GM19395 (cell line): ENCODE data around the gene ARMC12.

Source experiments
- ATAC-seq: cut with Tn5 transposase; IDR thresholded peaks from one replicate; pipeline ENCODE4 v1.9.1; 2021; ENCODE audit warnings: mild to moderate bottlenecking, moderate library complexity; ENCODE audit not compliant: unreplicated experiment

Gene ARMC12

GRCh38 chr6:35774116-35774794 lies 37.4 kb downstream of the ARMC12 start:
- ATAC-seq, result no peak

- no peak for ATAC-seq
Measured at GRCh38 chr6:35775031-35775430, 38.2 kb downstream of the ARMC12 start.

- no peak for ATAC-seq
Measured at GRCh38 chr6:35776364-35777215, 39.8 kb downstream of the ARMC12 start, which contains the start of gene CLPSL2. TSS of gene CLPSL2 (plus strand) at chr6:35776598. CDS start at chr6:35776619, 21 bp downstream.

- ATAC-seq, result no peak
Measured at GRCh38 chr6:35777356-35778102, 40.7 kb downstream of the ARMC12 start.

GRCh38 chr6:35778437-35778836 lies 41.6 kb downstream of the ARMC12 start:
- ATAC-seq, result no peak

GRCh38 chr6:35780719-35781118 lies 43.9 kb downstream of the ARMC12 start, which contains the start of gene CLPSL1:
TSS of gene CLPSL1 (plus strand) at chr6:35781019. CDS start at chr6:35781111, 92 bp downstream.
- ATAC-seq, result no peak

GRCh38 chr6:35781290-35781689 lies 44.5 kb downstream of the ARMC12 start:
- ATAC-seq, result no peak

GRCh38 chr6:35782424-35782823 lies 45.6 kb downstream of the ARMC12 start:
- ATAC-seq, result no peak

GRCh38 chr6:35784200-35784599 lies 47.4 kb downstream of the ARMC12 start:
- no peak for ATAC-seq

GRCh38 chr6:35786272-35786671 lies 49.4 kb downstream of the ARMC12 start:
- no peak for ATAC-seq

GRCh38 chr6:35786810-35787209 lies 50.0 kb downstream of the ARMC12 start:
- ATAC-seq, result no peak

- ATAC-seq, result no peak
Measured at GRCh38 chr6:35787266-35788218, 50.7 kb downstream of the ARMC12 start.

GRCh38 chr6:35788423-35788982 lies 51.7 kb downstream of the ARMC12 start:
- no peak for ATAC-seq

GRCh38 chr6:35790683-35791082 lies 53.9 kb downstream of the ARMC12 start:
- ATAC-seq, result no peak

- ATAC-seq, result no peak
Measured at GRCh38 chr6:35794536-35795452, 58.0 kb downstream of the ARMC12 start.

GRCh38 chr6:35795453-35796071 lies 58.7 kb downstream of the ARMC12 start:
- ATAC-seq, result no peak

GRCh38 chr6:35796236-35796635 lies 59.4 kb downstream of the ARMC12 start:
- ATAC-seq, result no peak

- ATAC-seq, result no peak
Measured at GRCh38 chr6:35797837-35798526, 61.1 kb downstream of the ARMC12 start.
